Measurements from ENCODE around the gene SNX12.
"Not testable (repeated sequence)": the region's sequence is repeated elsewhere in the genome, so short reads cannot be mapped to it uniquely, and the experiment has no call there.

Gene SNX12

GRCh38 chrX:71091263-71091662 is 23.1 kb upstream of the SNX12 start:
- no peak for DNase-seq (ENCODE audit: low read depth)

GRCh38 chrX:71085900-71086299 is 17.8 kb upstream of the SNX12 start:
- DNase-seq (ENCODE audit: low read depth): no peak

GRCh38 chrX:71082822-71083221 is 14.7 kb upstream of the SNX12 start:
- DNase-seq (ENCODE audit: low read depth): no peak

GRCh38 chrX:71082124-71082647 is 14.1 kb upstream of the SNX12 start:
- no peak for DNase-seq (ENCODE audit: low read depth)

- peak; percentile 78 for DNase-seq (ENCODE audit: low read depth)
These were observed 13.4 kb upstream of the SNX12 start for GRCh38 chrX:71081330-71082123.

- DNase-seq (ENCODE audit: low read depth): no peak
These were observed 2.4 kb upstream of the SNX12 start for GRCh38 chrX:71070531-71070930.

GRCh38 chrX:71067712-71068043 is 456 bp downstream of the SNX12 start:
- DNase-seq (ENCODE audit: low read depth): no peak

- no peak for DNase-seq (ENCODE audit: low read depth)
These were observed 1.0 kb downstream of the SNX12 start for GRCh38 chrX:71067089-71067488.

- no peak for DNase-seq (ENCODE audit: low read depth)
These were observed 8.0 kb downstream of the SNX12 start for GRCh38 chrX:71060127-71060526.

- no peak for DNase-seq (ENCODE audit: low read depth)
These were observed 10.1 kb downstream of the SNX12 start for GRCh38 chrX:71057848-71058530.

GRCh38 chrX:71056867-71057266 is 11.3 kb downstream of the SNX12 start:
- peak; percentile 72 for DNase-seq (ENCODE audit: low read depth)

- DNase-seq (ENCODE audit: low read depth): peak; percentile 57
These were observed 14.9 kb downstream of the SNX12 start for GRCh38 chrX:71053217-71053621.

- DNase-seq (ENCODE audit: low read depth): no peak
These were observed 15.4 kb downstream of the SNX12 start for GRCh38 chrX:71052721-71053120.

- not testable (repeated sequence) for DNase-seq (ENCODE audit: low read depth)
These were observed 20.2 kb downstream of the SNX12 start for GRCh38 chrX:71047891-71048290.

GRCh38 chrX:71017396-71017939 is 50.7 kb downstream of the SNX12 start:
- peak; percentile 33 for DNase-seq (ENCODE audit: low read depth)
